ENCODE results near the gene MOB1B. TPM values are rescaled to one million over a fixed set of nuclear protein-coding genes. Genes with fewer than 3 reads are reported as not detected.

The MOB1B gene
- total and polyA plus RNA-seq, 9 donors: 18.1 to 47.5 (median 26.3) TPM

- peak overlapping the region; percentile 95 for H3K27ac ChIP-seq (ENCODE audit: low read length)
- DNase-seq: peak; percentile 49
- H3K9me3 ChIP-seq (replicated peaks; ENCODE audit: control insufficient read depth, low read depth, low read length): no peaks in the 10 kb centered on the region
- no peaks in the 10 kb centered on the region for H3K27me3 ChIP-seq (ENCODE audit: control insufficient read depth, insufficient read depth, low read length)
- peaks cover 4% of the 10 kb centered on the region for H3K4me1 ChIP-seq (ENCODE audit: control insufficient read depth, insufficient read depth, low read length)
- WGBS (ENCODE audit: insufficient coverage): 0% methylated on average over 4 of the region's 5 CpGs
- H3K4me3 ChIP-seq (ENCODE audit: low read length): peak overlapping the region; percentile 81
- H3K36me3 ChIP-seq (ENCODE audit: control insufficient read depth, insufficient read depth, low read length): peaks cover 14% of the 10 kb centered on the region
These were observed 1.1 kb downstream of the MOB1B start for GRCh38 chr4:70903291-70903603.

GRCh38 chr4:70908993-70909556 is 6.9 kb downstream of the MOB1B start:
- H3K27ac ChIP-seq (ENCODE audit: low read length): no peak overlapping the region
- no peaks in the 10 kb centered on the region for H3K4me1 ChIP-seq (ENCODE audit: control insufficient read depth, insufficient read depth, low read length)
- H3K36me3 ChIP-seq (ENCODE audit: control insufficient read depth, insufficient read depth, low read length): peaks cover 18% of the 10 kb centered on the region
- H3K4me3 ChIP-seq (ENCODE audit: low read length): no peak overlapping the region
- H3K9me3 ChIP-seq (replicated peaks; ENCODE audit: control insufficient read depth, low read depth, low read length): no peaks in the 10 kb centered on the region
- no CpG with 5 or more reads among the region's 3 CpGs for WGBS (ENCODE audit: insufficient coverage)
- no peaks in the 10 kb centered on the region for H3K27me3 ChIP-seq (ENCODE audit: control insufficient read depth, insufficient read depth, low read length)
- no peak for DNase-seq

- peaks cover 3% of the 10 kb centered on the region for H3K4me1 ChIP-seq (ENCODE audit: control insufficient read depth, insufficient read depth, low read length)
- no peak overlapping the region for H3K27ac ChIP-seq (ENCODE audit: low read length)
- H3K4me3 ChIP-seq (ENCODE audit: low read length): no peak overlapping the region
- WGBS (ENCODE audit: insufficient coverage): no CpG with 5 or more reads among the region's 2 CpGs
- H3K9me3 ChIP-seq (replicated peaks; ENCODE audit: control insufficient read depth, low read depth, low read length): no peaks in the 10 kb centered on the region
- peaks cover 4% of the 10 kb centered on the region for H3K36me3 ChIP-seq (ENCODE audit: control insufficient read depth, insufficient read depth, low read length)
- DNase-seq: no peak
- H3K27me3 ChIP-seq (ENCODE audit: control insufficient read depth, insufficient read depth, low read length): no peaks in the 10 kb centered on the region
These were observed 11.8 kb downstream of the MOB1B start for GRCh38 chr4:70914000-70914399.

GRCh38 chr4:70914631-70915030 is 12.5 kb downstream of the MOB1B start:
- Histone ChIP-seq H3K9me3 (replicated peaks; ENCODE audit: control insufficient read depth, low read depth, low read length) (no peaks in the 10 kb centered on the region), H3K27me3 (ENCODE audit: control insufficient read depth, insufficient read depth, low read length) (no peaks in the 10 kb centered on the region), H3K27ac (ENCODE audit: low read length) (no peak overlapping the region), H3K4me1 (ENCODE audit: control insufficient read depth, insufficient read depth, low read length) (peaks cover 3% of the 10 kb centered on the region), H3K36me3 (ENCODE audit: control insufficient read depth, insufficient read depth, low read length) (peaks cover 4% of the 10 kb centered on the region), H3K4me3 (ENCODE audit: low read length) (no peak overlapping the region)
- DNase-seq: no peak
- WGBS (ENCODE audit: insufficient coverage): no CpG with 5 or more reads among the region's 2 CpGs

GRCh38 chr4:70915036-70915815 is 13.1 kb downstream of the MOB1B start:
- Histone ChIP-seq H3K27ac (ENCODE audit: low read length) (no peak overlapping the region), H3K9me3 (replicated peaks; ENCODE audit: control insufficient read depth, low read depth, low read length) (peaks cover under 1% of the 10 kb centered on the region), H3K4me3 (ENCODE audit: low read length) (no peak overlapping the region), H3K36me3 (ENCODE audit: control insufficient read depth, insufficient read depth, low read length) (peaks cover 4% of the 10 kb centered on the region), H3K27me3 (ENCODE audit: control insufficient read depth, insufficient read depth, low read length) (no peaks in the 10 kb centered on the region), H3K4me1 (ENCODE audit: control insufficient read depth, insufficient read depth, low read length) (peaks cover 3% of the 10 kb centered on the region)
- 93% methylated on average over 6 of the region's 14 CpGs for WGBS (ENCODE audit: insufficient coverage)
- no peak for DNase-seq

GRCh38 chr4:70915874-70916559 is 13.8 kb downstream of the MOB1B start:
- H3K4me1 ChIP-seq (ENCODE audit: control insufficient read depth, insufficient read depth, low read length): peaks cover 3% of the 10 kb centered on the region
- H3K4me3 ChIP-seq (ENCODE audit: low read length): no peak overlapping the region
- no peak overlapping the region for H3K27ac ChIP-seq (ENCODE audit: low read length)
- peaks cover 4% of the 10 kb centered on the region for H3K36me3 ChIP-seq (ENCODE audit: control insufficient read depth, insufficient read depth, low read length)
- H3K27me3 ChIP-seq (ENCODE audit: control insufficient read depth, insufficient read depth, low read length): no peaks in the 10 kb centered on the region
- WGBS (ENCODE audit: insufficient coverage): 100% methylated on average over 2 of the region's 8 CpGs
- no peak for DNase-seq
- peaks cover 6% of the 10 kb centered on the region for H3K9me3 ChIP-seq (replicated peaks; ENCODE audit: control insufficient read depth, low read depth, low read length)

GRCh38 chr4:70920592-70920991 is 18.4 kb downstream of the MOB1B start:
- no peaks in the 10 kb centered on the region for H3K4me1 ChIP-seq (ENCODE audit: control insufficient read depth, insufficient read depth, low read length)
- H3K27ac ChIP-seq (ENCODE audit: low read length): no peak overlapping the region
- H3K36me3 ChIP-seq (ENCODE audit: control insufficient read depth, insufficient read depth, low read length): no peaks in the 10 kb centered on the region
- no peaks in the 10 kb centered on the region for H3K27me3 ChIP-seq (ENCODE audit: control insufficient read depth, insufficient read depth, low read length)
- no peak for DNase-seq
- no peak overlapping the region for H3K4me3 ChIP-seq (ENCODE audit: low read length)
- peaks cover 6% of the 10 kb centered on the region for H3K9me3 ChIP-seq (replicated peaks; ENCODE audit: control insufficient read depth, low read depth, low read length)

GRCh38 chr4:70925418-70925817 is 23.2 kb downstream of the MOB1B start:
- no CpG with 5 or more reads among the region's 1 CpG for WGBS (ENCODE audit: insufficient coverage)
- Histone ChIP-seq H3K27me3 (ENCODE audit: control insufficient read depth, insufficient read depth, low read length) (no peaks in the 10 kb centered on the region), H3K4me3 (ENCODE audit: low read length) (no peak overlapping the region), H3K9me3 (replicated peaks; ENCODE audit: control insufficient read depth, low read depth, low read length) (peaks cover 4% of the 10 kb centered on the region), H3K36me3 (ENCODE audit: control insufficient read depth, insufficient read depth, low read length) (peaks cover 3% of the 10 kb centered on the region), H3K27ac (ENCODE audit: low read length) (no peak overlapping the region), H3K4me1 (ENCODE audit: control insufficient read depth, insufficient read depth, low read length) (no peaks in the 10 kb centered on the region)
- no peak for DNase-seq

- Histone ChIP-seq H3K36me3 (ENCODE audit: control insufficient read depth, insufficient read depth, low read length) (peaks cover 3% of the 10 kb centered on the region), H3K9me3 (replicated peaks; ENCODE audit: control insufficient read depth, low read depth, low read length) (no peaks in the 10 kb centered on the region), H3K4me1 (ENCODE audit: control insufficient read depth, insufficient read depth, low read length) (no peaks in the 10 kb centered on the region), H3K4me3 (ENCODE audit: low read length) (no peak overlapping the region), H3K27me3 (ENCODE audit: control insufficient read depth, insufficient read depth, low read length) (no peaks in the 10 kb centered on the region), H3K27ac (ENCODE audit: low read length) (no peak overlapping the region)
- DNase-seq: no peak
- WGBS (ENCODE audit: insufficient coverage): no CpG with 5 or more reads among the region's 6 CpGs
These were observed 23.9 kb downstream of the MOB1B start for GRCh38 chr4:70925899-70926635.

GRCh38 chr4:70927502-70928137 is 25.5 kb downstream of the MOB1B start:
- Histone ChIP-seq H3K27ac (ENCODE audit: low read length) (no peak overlapping the region), H3K4me1 (ENCODE audit: control insufficient read depth, insufficient read depth, low read length) (no peaks in the 10 kb centered on the region), H3K27me3 (ENCODE audit: control insufficient read depth, insufficient read depth, low read length) (no peaks in the 10 kb centered on the region), H3K9me3 (replicated peaks; ENCODE audit: control insufficient read depth, low read depth, low read length) (no peaks in the 10 kb centered on the region), H3K4me3 (ENCODE audit: low read length) (no peak overlapping the region), H3K36me3 (ENCODE audit: control insufficient read depth, insufficient read depth, low read length) (peaks cover 3% of the 10 kb centered on the region)
- 42% methylated on average over 2 of the region's 8 CpGs for WGBS (ENCODE audit: insufficient coverage)
- no peak for DNase-seq

Measured in muscle of leg (tissue), 11 donors.